Pulmonary artery endothelial cell (primary cell): ENCODE results near the gene TCF7. TPM values are rescaled to one million over a fixed set of nuclear protein-coding genes. Genes with fewer than 3 reads are reported as not detected.

Experiments used
- DNase-seq: peaks from one replicate; pipeline ENCODE4 v3.0.0-alpha.2; 2011; ENCODE audit warnings: low read depth, low spot score
- total RNA-seq: library from RNA; depleted of rRNA; stranded (reverse); fragments of >200 nt; gene quantifications from 2 replicates; pipeline ENCODE4 v1.2.3, GENCODE V29; 2014

Gene TCF7
- total RNA-seq, 1 donor from 2014 or later = 0.26 TPM

- no peak for DNase-seq
These were observed 1.1 kb upstream of the TCF7 start for GRCh38 chr5:134113363-134113889.

- DNase-seq = no peak
These were observed 665 bp downstream of the TCF7 start for GRCh38 chr5:134114886-134115805.

GRCh38 chr5:134115806-134116175 lies 1.3 kb downstream of the TCF7 start:
- DNase-seq = no peak

- DNase-seq = no peak
These were observed 1.8 kb downstream of the TCF7 start for GRCh38 chr5:134116286-134116685.

- no peak for DNase-seq
These were observed 2.6 kb downstream of the TCF7 start for GRCh38 chr5:134116789-134117761.

GRCh38 chr5:134118212-134118835 lies 3.8 kb downstream of the TCF7 start:
- no peak for DNase-seq

GRCh38 chr5:134119720-134120119 lies 5.2 kb downstream of the TCF7 start:
- no peak for DNase-seq

- no peak for DNase-seq
These were observed 6.1 kb downstream of the TCF7 start for GRCh38 chr5:134120386-134121138.

GRCh38 chr5:134122530-134122929 lies 8.0 kb downstream of the TCF7 start:
- no peak for DNase-seq

GRCh38 chr5:134123360-134123759 lies 8.9 kb downstream of the TCF7 start:
- DNase-seq = no peak

GRCh38 chr5:134124289-134125038 lies 10.0 kb downstream of the TCF7 start:
- DNase-seq = no peak

- DNase-seq = no peak
These were observed 10.8 kb downstream of the TCF7 start for GRCh38 chr5:134125039-134126015.

GRCh38 chr5:134127376-134127861 lies 12.9 kb downstream of the TCF7 start:
- DNase-seq = peak; percentile 19

- DNase-seq = no peak
These were observed 13.6 kb downstream of the TCF7 start for GRCh38 chr5:134127988-134128647.

GRCh38 chr5:134128648-134128995 lies 14.1 kb downstream of the TCF7 start:
- no peak for DNase-seq

GRCh38 chr5:134129411-134130238 lies 15.1 kb downstream of the TCF7 start:
- DNase-seq = no peak

GRCh38 chr5:134130239-134130945 lies 15.9 kb downstream of the TCF7 start:
- no peak for DNase-seq
